Stimulated activated CD4-positive, alpha-beta T cell treated with anti-CD3 and anti-CD28 coated beads, Interleukin-1b, Interleukin-23, amount 100 ng/mL, for 48 hours (primary cell): ENCODE results near the gene HARS2.
A peak's percentile ranks its signal among the peaks of the same experiment; 100 is the strongest.
"Not testable (repeated sequence)": the region's sequence is repeated elsewhere in the genome, so short reads cannot be mapped to it uniquely, and the experiment has no call there.

ENCODE experiments used
- DNase-seq: peaks from one replicate; pipeline ENCODE4 v3.0.0-alpha.2; 2020

The HARS2 gene

GRCh38 chr5:140700177-140701144 is 9.2 kb downstream of the HARS2 start, which contains the start of gene ZMAT2:
TSS of gene ZMAT2 (plus strand) at chr5:140700447. CDS start at chr5:140700461, 14 bp downstream.
- peak; percentile 93 for DNase-seq

- DNase-seq = no peak
Measured at GRCh38 chr5:140707812-140708211, 16.6 kb downstream of the HARS2 start.

GRCh38 chr5:140708787-140709186 is 17.5 kb downstream of the HARS2 start:
- not testable (repeated sequence) for DNase-seq

- peak; percentile 93 for DNase-seq
Measured at GRCh38 chr5:140710899-140711552, 19.8 kb downstream of the HARS2 start.

- no peak for DNase-seq
Measured at GRCh38 chr5:140711794-140712193, 20.5 kb downstream of the HARS2 start.

- no peak for DNase-seq
Measured at GRCh38 chr5:140713562-140714094, 22.4 kb downstream of the HARS2 start.

- DNase-seq = not testable (repeated sequence)
Measured at GRCh38 chr5:140716238-140716637, 25.0 kb downstream of the HARS2 start.

- no peak for DNase-seq
Measured at GRCh38 chr5:140718266-140718592, 27.0 kb downstream of the HARS2 start.

- DNase-seq = not testable (repeated sequence)
Measured at GRCh38 chr5:140720738-140721137, 29.5 kb downstream of the HARS2 start.

GRCh38 chr5:140721395-140721794 is 30.1 kb downstream of the HARS2 start:
- not testable (repeated sequence) for DNase-seq

GRCh38 chr5:140725799-140726471 is 34.7 kb downstream of the HARS2 start:
- DNase-seq = peak; percentile 87

- no peak for DNase-seq
Measured at GRCh38 chr5:140733098-140733497, 41.8 kb downstream of the HARS2 start.

- DNase-seq = no peak
Measured at GRCh38 chr5:140734354-140734753, 43.1 kb downstream of the HARS2 start.

GRCh38 chr5:140737486-140737885 is 46.2 kb downstream of the HARS2 start:
- DNase-seq = no peak

GRCh38 chr5:140741967-140742366 is 50.7 kb downstream of the HARS2 start:
- DNase-seq = no peak
